Ramos (cell line): ENCODE measurements around the gene PRKAG2.
"Not testable (repeated sequence)": the region's sequence is repeated elsewhere in the genome, so short reads cannot be mapped to it uniquely, and the experiment has no call there.

ENCODE experiments used
- in situ Hi-C: fragments of 300-500 bp; cut with MboI; formaldehyde crosslinking; loops from one replicate; pipeline ENCODE4 v1.14.3; 2022; ENCODE audit warnings: low sequenced_read_pairs; ENCODE audit not compliant: unreplicated experiment

PRKAG2 gene

GRCh38 chr7:151888079-151889067 lies 11.5 kb upstream of the PRKAG2 start:
- in situ Hi-C loops: no loop called here

GRCh38 chr7:151886783-151887182 lies 9.9 kb upstream of the PRKAG2 start:
- in situ Hi-C loops: no loop called here

- in situ Hi-C loops: no loop called here
Observed at GRCh38 chr7:151885202-151885580, 8.3 kb upstream of the PRKAG2 start.

- in situ Hi-C loops: no loop called here
Observed at GRCh38 chr7:151884312-151885201, 7.6 kb upstream of the PRKAG2 start.

GRCh38 chr7:151883857-151884256 lies 6.9 kb upstream of the PRKAG2 start:
- in situ Hi-C loops: no loop called here

GRCh38 chr7:151882734-151883133 lies 5.8 kb upstream of the PRKAG2 start:
- in situ Hi-C loops: no loop called here

GRCh38 chr7:151880688-151881087 lies 3.8 kb upstream of the PRKAG2 start:
- in situ Hi-C loops: no loop called here

- in situ Hi-C loops: no loop called here
Observed at GRCh38 chr7:151877911-151878835, 1.3 kb upstream of the PRKAG2 start.

GRCh38 chr7:151875942-151876898 lies 695 bp downstream of the PRKAG2 start:
- in situ Hi-C loops: no loop called here

GRCh38 chr7:151874479-151874878 lies 2.4 kb downstream of the PRKAG2 start:
- in situ Hi-C loops: not testable (repeated sequence)

- in situ Hi-C loops: no loop called here
Observed at GRCh38 chr7:151873402-151873965, 3.4 kb downstream of the PRKAG2 start.

- in situ Hi-C loops: no loop called here
Observed at GRCh38 chr7:151872531-151873401, 4.1 kb downstream of the PRKAG2 start.

GRCh38 chr7:151871904-151872303 lies 5.0 kb downstream of the PRKAG2 start:
- in situ Hi-C loops: no loop called here

GRCh38 chr7:151871189-151871735 lies 5.7 kb downstream of the PRKAG2 start:
- in situ Hi-C loops: no loop called here

- in situ Hi-C loops: no loop called here
Observed at GRCh38 chr7:151869968-151870918, 6.7 kb downstream of the PRKAG2 start.

- in situ Hi-C loops: no loop called here
Observed at GRCh38 chr7:151869455-151869854, 7.5 kb downstream of the PRKAG2 start.
